Glomerular visceral epithelial cell (primary cell): ENCODE data around the gene DAP.
"Not testable (repeated sequence)": the region's sequence is repeated elsewhere in the genome, so short reads cannot be mapped to it uniquely, and the experiment has no call there.

ENCODE experiments used
- DNase-seq: peaks from one replicate; pipeline ENCODE4 v3.0.0-alpha.2; 2016; ENCODE audit errors: extremely low spot score

Gene DAP

DNA sequence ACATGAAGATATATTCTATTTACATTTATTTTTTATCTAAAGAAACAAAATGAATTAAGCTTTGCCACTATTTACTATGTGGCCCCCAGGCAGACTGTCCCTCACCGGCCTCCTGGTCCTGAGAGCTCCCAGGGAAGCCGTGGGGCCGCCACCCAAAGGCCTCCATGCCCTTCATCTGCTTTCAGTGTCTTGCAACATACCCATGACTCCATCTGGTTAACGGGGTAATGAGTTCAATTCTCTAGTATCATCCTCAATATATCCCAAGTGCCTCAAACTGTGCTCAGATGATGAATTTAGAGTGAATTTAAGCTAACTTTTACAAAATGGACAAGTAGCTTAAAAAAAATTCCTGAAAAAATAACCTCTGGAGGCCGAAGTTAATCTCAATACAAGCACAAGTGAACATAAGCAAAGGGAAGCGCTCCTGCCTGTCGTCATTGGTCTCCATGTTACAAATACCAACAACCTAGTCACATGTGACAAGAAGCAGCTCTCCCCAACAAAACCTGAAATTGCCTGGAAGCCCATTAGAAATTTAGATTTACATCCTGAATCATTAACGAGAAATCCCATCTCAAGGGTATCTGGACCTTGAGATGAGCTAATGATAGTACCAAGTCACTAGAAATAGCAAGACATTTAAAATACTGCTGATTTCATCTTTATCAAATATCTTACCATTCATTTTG lies 26.1 kb downstream of the DAP start:
- no peak for DNase-seq

DNA sequence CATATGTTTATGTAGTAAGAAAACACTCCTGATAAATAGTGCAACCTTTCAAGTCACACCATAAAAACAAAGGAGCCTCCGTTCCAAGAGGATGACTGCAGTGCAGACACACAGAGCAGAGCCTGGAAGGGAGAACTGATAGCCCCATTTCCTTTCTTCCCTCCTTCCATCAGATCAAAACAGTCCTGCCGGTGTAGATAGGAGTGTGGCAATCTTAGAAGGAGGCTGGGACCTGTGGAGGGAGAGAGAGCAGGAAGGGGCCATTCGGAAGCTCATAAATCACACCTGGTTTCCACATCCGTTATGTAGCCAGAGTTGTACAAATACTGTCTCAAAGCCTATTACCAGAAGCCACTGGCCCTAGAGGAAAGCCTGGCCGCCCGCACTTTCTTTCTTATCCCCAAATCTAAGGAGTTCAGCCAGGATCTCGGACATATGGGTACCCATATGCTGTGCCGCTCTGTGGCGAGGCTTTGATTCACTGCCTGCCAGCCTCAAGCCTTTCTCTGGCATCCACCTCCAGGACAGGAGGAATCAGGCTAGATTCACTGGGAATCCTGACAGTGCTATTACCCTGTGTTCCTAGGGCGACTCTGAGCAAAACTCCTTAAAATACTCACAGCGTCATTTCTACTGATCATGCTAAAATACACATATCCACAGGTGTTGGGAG lies 26.9 kb downstream of the DAP start:
- DNase-seq = no peak

DNA sequence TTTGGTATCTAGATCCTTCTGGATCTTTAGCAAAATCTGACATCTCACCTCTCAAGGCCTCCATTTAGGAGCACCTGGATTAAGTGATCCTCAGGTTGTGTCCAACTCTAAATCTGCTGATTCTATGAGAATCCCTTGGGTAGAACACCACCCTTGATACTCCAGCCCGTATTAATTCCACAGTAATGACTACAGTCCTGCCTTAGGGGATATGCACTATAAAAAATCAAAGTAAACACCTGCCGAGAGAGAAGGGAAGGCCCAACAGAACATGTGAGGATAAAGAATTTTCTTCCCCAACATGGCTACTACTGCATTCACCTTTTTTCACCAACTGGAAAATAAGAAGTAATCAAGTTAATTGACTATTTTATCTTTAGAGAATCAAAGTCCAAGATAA lies 27.6 kb downstream of the DAP start:
- DNase-seq = no peak

DNA sequence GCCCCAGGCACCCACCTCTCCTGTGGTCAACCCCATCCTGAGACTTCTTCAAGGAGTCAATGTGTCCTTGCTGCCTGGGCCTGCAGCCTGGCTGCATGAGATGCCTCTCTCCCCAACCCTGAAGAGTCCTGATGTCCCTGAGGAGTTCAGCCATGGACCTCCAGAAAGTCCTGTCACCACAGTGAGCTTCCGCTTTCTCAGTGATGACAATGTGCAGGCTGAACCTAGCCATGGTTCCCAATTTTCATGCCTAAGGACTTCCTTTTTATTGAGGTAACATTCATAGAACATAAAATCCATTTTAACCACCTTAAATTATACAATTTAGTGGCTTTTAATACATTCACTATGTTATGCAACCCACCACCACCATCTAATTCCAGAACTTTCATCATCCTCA lies 29.1 kb downstream of the DAP start:
- DNase-seq = no peak

DNA sequence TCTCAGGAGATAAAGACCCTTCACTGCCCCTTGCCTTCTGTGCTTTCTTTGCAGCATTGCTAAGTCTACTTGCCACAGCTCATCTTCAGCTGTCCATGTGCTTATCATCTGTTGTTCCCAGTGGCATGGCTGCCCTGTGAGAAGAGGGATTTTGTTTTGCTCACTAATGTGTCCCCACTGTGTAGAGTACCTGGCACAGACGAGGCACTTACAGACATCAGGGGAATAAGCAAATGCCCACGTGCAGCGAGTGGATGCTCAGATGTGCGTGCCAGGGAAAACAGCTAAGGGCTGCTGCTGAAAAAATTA lies 31.0 kb downstream of the DAP start:
- no peak for DNase-seq

DNA sequence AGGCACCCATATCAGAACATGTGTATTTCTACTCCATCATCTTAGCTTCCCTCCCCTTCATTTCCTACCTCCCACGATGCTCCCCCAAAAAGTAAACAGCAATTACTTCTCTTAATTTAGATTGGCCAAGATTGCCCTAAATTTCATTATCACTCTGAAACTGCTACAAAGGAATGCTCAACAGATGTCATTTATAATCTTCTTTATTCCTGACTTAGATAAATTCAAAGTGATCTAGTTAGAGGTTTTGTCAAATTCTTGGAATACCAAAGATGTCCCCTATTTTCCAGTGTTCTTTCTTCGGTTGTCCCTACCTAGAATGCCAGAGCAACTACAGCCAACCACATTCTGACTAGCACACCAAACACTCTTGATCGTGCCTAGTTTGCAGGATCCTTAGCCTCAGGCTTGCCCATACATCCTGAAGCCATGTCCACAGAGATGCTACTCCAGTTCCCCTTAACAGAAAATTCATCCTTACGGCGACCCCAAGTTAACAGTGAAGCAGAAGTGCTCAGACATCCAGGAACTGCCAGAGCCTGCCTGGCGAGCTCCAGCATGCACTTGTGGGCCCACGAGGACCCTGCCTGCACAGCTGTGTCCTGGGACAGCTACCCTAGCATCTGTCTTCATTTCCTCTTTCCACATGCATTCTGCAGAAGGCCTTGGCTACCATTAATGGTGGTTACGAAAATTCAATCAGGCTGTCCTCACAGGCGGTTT lies 31.6 kb downstream of the DAP start:
- DNase-seq = no peak

DNA sequence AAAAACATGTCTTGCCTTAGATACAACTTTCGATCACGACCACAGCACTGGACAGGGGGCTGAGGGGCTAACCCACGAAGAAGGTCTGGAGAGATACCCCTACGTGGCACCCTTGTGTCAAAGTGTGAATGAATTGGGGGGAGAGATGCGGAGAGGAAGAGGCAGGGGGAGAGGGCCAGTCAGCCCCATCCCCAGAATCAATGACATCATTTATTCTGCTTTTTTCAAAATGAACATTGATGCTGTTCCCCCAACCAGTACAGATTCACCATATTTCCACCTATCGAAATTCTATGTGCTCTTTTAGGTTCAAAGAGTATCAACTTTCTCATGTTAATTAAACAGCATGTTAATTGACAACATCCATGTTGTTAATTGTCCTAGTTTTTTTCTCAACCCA lies 32.4 kb downstream of the DAP start:
- no peak for DNase-seq

DNA sequence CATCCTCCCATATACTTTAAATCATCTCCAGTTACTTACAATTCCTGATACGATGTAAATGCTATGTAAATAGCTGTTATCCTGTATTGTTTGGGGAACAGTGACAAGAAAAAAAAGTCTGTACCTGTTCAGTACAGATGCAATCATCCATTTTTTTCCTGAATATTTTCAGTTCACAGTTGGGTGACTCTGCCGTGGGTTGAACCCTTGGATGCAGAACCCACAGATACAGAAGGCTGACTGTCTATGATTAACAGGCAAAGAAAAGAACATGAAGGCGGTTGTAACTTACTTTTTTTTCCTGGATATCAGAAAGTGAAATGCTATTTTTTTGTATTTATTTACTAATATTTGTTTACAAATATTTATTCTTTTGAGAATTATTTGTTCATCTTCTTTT lies 33.2 kb downstream of the DAP start:
- peak; percentile 27 for DNase-seq

DNA sequence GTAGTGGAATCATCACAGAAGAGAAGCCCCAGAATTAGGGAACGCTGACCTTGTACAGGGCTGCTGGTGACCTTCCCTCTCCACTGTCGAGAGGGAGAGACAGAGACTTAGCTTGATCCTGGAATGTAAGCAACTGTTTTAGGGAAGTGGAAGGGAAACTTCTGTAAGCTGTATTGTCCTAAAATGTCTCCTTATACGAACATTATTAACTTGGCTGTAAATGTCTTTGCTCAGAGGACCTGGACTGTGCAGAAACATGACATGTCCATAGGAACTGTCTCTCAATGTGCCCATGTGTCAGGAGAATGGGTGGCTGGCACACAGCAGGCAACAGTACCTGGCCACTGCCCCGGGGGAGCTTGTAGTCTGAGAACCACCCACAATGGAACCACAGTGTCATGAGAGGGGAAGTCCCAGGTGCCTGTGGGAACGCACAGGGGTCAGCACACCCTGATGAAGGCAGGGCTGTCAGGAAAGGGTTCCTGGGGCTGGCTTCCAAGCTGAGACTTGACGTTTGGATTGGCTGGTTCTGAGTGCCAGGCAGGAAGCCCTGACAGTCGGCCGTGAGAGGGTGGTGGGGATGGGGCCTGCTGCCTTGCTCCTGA lies 34.0 kb downstream of the DAP start:
- DNase-seq = no peak

DNA sequence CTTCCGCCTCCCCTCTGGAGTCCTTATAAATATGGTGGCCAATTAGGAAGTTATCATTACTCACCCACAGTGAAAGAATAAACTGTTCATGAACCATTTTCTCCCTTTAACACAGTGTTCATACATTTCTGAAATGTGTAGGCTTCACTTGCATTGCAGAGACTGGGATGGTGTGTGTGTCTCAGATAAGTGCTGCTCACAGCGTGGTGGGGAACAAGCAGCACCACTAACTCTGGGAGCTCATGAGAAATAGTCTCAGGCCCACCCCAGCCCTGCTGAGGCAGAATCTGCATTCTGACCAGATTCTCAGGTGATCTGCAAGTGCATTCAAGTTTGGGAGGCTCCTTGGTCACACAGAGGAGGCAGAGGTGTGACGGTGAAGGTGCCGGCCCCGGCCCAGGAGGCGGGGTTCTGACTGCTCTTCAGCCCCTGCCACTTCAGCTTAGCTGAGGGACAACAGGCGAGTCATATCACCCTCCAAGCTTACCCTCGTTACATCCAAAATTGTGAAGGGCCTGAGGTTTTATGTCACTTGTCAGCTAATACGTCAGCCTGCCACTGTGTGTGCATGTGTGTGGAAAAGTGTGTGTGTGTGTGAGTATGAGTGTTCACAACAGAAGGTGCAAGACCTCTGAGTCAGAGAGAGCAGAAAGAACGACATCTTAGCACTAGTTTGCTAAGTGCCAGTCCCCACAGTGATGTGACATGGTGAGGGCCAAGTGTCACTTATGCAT lies 34.7 kb downstream of the DAP start:
- no peak for DNase-seq

DNA sequence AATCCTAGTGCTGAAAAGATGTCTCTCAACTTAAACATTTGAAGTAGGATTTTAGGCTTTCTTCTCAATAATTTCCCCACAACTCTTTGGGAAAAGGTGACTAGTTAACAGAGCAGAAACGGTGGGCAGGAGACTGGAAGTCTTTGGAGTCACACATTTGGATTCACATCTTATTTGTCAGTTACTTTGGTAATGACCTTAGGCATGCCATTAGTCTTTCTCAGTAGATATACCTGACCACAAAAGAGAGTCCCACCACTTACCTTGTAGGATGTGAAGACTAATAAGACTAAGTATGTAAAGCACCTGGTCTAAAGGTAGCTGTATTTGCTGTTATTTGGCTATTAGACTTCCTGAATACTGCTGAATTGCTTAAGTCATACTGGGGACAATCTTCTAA lies 35.4 kb downstream of the DAP start:
- DNase-seq = peak; percentile 13

DNA sequence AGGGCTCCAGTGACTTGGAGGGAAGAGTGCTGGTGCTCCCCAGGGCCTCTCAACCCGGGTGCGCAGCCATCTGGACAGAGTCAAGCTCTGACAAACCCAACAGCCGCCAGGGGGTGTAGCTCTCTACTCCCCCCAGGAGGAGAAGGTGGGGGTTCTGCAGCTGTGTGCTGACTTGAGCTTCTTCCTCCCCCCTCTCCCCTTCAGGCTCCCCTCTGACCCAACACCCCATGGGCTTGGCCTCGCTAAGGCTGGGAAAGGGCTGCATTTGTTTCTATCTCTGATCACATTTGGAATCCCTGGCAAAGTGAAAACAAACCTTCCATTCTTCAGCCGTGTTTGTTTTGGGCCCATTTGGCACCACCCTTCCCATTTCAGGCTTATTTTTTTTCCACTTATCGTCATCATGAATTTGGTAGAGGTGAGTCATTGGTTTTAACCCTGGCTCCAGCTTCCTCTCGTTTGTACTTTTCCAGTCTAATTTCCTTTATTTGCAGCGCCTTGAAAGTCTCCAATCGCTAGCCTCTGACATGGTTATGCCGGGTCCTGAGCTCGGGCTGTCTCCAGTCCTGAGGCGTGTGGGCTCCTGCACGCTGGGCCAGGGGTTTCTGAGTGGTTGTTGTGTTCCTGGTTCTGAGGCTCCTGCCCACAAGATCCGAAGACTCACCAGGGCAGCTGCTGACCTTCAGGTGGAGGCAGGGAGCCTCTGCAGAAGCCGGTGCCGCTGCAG lies 36.1 kb downstream of the DAP start:
- peak; percentile 70 for DNase-seq

DNA sequence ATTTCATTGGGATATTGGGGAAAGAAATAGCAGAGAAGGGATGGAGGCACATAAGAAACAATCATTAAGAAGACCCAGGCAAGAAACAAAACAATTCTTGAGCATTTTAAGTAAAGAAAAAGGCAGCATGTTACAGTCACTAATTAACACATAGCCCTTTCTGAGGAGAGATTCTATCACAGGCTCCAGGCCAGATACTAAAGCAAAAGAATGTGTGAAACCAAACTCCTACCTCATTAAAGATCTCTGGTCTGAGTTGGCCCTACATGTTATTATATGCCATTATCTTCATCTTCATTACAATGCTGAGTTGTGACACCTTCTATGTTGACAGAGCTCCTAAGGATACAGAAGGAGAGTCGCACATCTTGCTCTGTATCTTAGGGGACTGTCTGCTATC lies 37.5 kb downstream of the DAP start:
- no peak for DNase-seq

DNA sequence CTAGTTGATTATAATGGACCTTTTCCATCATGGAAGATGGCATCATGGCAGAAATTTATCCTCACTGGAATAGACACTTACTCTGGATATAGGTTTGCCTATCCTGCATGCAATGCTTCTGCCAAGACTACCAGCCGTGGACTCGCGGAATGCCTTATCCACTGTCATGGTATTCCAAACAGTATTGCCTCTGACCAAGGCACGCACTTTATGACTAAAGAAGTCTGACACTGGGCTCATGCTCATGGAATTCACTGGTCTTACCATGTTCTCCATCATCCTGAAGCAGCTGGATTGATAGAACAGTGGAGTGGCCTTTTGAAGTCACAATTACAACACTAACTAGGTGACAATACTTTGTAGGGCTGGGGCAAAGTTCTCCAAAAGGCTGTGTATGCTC lies 40.3 kb downstream of the DAP start:
- DNase-seq = not testable (repeated sequence)

DNA sequence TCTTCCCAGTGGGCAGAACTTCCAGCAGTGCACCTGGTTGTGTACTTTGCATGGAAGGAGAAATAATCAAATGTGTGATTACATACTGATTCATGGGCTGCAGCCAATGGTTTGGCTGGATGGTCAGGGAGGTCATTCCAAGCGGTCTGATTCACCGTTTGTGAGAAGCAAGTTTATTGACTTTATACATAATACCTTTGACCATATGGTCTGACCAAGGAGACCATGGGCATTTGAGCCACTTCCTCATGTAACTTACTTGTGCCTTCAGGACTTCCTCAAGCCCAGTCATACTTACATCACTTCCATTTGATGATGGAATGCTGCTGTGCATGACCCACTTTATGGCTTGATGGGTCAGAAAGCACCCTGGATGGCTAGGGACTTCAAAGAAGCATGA lies 41.1 kb downstream of the DAP start:
- peak; percentile 90 for DNase-seq

DNA sequence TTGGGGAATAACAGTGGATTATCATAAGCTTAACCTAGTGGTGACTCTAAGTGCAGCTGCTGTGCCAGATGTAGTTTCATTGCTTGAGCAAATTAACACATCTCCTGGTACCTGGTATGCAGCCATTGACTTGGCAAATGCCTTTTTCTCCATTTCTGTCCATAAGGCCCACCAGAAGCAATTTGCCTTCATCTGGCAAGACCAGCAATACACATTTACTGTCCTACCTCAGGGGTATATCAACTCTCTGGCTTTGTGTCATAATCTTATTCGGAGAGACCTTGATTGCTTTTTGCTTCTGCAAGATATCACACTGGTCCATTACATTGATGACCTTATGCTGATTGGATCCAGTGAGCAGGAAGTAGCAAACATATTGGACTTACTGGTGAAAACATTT lies 42.4 kb downstream of the DAP start:
- not testable (repeated sequence) for DNase-seq

DNA sequence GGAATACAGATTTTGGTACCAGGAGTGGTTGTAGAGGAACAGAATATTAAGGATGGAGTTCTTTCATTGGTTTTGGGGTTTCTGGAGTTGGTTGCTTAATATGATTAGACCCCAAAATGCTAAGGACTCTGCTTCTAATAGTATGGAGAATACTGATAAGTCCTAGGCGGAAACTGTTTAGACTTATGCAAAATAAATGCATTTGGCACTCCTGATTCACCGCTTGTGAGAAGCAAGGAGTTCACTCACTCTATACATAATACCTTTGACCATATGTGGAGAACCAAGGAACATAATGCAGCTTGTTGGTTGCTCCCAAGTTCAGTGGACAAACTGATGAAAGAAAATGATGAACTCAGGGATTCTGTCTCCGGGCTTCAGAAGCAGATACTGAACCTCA lies 44.2 kb downstream of the DAP start:
- DNase-seq = not testable (repeated sequence)

DNA sequence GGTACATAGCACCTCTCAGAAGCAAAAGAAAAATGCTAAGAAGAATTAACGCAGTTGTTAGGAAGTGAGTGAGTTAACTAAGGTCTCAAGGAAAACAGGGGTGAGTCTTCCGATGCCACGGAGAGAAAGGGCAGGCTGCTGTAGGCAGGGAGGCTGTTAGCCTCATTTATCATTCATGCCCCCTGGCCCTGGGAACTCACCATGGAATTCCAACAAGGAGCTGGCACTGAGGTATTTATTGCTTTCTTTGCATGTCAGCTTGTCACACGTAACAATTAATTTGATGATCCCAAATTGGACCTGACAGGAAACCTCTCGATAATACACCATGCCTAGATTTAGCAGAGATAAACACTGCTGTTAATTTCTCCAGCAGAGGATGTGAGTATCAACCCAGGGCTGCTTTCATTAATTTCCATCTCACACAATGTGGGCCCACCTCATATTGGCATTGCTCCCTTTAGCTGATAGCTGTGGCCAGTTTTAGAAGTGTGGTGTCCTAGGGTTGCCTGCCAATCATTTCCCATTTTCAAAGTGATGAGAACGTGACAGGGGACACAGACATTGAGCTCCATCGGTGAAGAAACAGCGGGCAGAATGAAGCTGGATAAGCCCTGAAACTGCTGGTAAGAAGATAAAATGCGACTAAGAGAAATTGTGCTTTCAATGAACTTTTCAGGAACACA lies 45.3 kb downstream of the DAP start:
- no peak for DNase-seq

DNA sequence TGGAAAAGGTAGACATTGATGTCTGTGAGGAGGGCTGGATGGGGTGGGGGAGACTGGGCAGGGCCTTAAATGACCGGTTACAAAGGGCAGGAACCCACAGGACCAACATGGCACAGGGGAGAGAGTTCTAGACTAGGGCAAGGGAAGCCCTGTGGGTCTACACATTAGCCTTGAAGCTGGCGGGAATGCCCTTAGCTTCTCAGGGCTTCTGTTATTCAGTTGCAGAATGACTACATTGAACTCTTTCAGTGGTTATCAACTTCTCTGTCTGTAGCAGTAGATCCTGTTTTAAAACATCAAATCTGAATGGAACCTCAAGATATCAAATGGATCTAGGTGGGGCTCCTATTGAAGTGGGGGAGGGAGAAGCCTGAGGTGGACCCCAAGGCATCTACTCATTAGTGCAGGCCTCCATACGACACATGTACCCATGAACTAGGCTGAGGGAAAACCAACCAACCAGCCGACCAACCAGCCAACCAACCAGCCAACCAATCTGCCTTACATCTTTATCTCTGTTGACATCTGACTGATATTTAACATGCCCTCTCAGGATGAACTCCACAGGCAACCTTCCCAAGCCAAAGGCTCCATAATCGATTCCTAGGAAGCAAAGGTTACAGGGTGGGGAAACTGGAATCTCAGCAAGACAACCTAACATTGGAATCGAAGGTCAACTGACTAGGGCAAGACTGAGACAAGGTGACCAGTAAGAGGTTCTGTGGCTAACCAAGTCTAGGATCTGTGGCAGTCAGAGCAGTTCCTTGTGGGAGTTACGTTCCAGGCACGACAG lies 48.3 kb downstream of the DAP start:
- no peak for DNase-seq

DNA sequence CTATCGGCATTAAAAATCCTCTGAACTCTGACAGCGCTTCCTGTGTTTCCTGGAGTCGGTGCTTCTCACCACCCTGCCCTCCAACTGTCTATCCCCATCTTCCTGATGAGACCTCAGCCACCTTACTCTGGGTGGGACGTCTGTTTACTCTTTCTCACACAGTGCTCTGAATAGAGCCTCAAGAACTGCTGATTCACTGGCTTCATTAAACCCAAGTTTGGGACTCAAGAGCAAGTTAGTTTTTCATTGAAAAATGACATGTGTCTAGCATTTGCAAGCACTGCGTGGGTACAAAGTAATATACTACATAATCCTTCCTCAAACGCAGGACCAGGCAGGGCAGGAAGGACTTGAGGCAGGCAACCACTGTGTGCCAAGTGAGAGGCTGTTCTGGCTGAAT lies 49.5 kb downstream of the DAP start:
- DNase-seq = no peak
